IMR-90 (cell line): ENCODE measurements around the gene BRDT.

ENCODE experiments used
- BHLHE40 ChIP-seq: fragments of 150-350 bp; IDR thresholded peaks from 2 replicates; pipeline ENCODE4 v1.6.1; 2016; ENCODE audit warnings: mild to moderate bottlenecking, low read depth, low read length
- CEBPB ChIP-seq: IDR thresholded peaks from 2 replicates; pipeline ENCODE4 v1.6.1; 2012; ENCODE audit warnings: low read depth, low read length, improper control_type of control experiment
- FOS ChIP-seq: fragments of 150-350 bp; IDR thresholded peaks from 2 replicates; pipeline ENCODE4 v1.6.1; 2016; ENCODE audit warnings: low read depth, low read length
- MAFK ChIP-seq: IDR thresholded peaks from 2 replicates; pipeline ENCODE4 v1.6.1; 2012; ENCODE audit warnings: low read depth, low read length, improper control_type of control experiment
- MAZ ChIP-seq: IDR thresholded peaks from 2 replicates; pipeline ENCODE4 v1.6.1; 2012; ENCODE audit warnings: low read depth, mild to moderate bottlenecking, low read length, improper control_type of control experiment, moderate library complexity, borderline replicate concordance
- POLR2A ChIP-seq: IDR thresholded peaks from 2 replicates; pipeline ENCODE4 v1.6.1; 2012; ENCODE audit warnings: mild to moderate bottlenecking, low read depth, low read length
- RCOR1 ChIP-seq: IDR thresholded peaks from 2 replicates; pipeline ENCODE4 v1.6.1; 2012; ENCODE audit warnings: mild to moderate bottlenecking, low read length, improper control_type of control experiment; ENCODE audit not compliant: insufficient replicate concordance
- RFX5 ChIP-seq: IDR thresholded peaks from 2 replicates; pipeline ENCODE4 v1.8.0; 2012; ENCODE audit warnings: low read depth, mild to moderate bottlenecking, low read length, moderate library complexity
- TF ChIP-seq, protein P1 (sequence below): conservative IDR thresholded peaks from 2 replicates; pipeline ENCODE4 v1.5.1; 2012; ENCODE audit warnings: mild to moderate bottlenecking, low read depth, low read length, improper control_type of control experiment
- TF ChIP-seq, protein P2 (sequence below): fragments of 150-350 bp; IDR thresholded peaks from 2 replicates; pipeline ENCODE4 v1.6.1; 2017; ENCODE audit warnings: mild to moderate bottlenecking, antibody characterized with exemption, low read length, low read depth

GRCh38 chr1:92043621-92044020, 94.4 kb downstream of the BRDT start:
- TF ChIP-seq, protein P1, sequence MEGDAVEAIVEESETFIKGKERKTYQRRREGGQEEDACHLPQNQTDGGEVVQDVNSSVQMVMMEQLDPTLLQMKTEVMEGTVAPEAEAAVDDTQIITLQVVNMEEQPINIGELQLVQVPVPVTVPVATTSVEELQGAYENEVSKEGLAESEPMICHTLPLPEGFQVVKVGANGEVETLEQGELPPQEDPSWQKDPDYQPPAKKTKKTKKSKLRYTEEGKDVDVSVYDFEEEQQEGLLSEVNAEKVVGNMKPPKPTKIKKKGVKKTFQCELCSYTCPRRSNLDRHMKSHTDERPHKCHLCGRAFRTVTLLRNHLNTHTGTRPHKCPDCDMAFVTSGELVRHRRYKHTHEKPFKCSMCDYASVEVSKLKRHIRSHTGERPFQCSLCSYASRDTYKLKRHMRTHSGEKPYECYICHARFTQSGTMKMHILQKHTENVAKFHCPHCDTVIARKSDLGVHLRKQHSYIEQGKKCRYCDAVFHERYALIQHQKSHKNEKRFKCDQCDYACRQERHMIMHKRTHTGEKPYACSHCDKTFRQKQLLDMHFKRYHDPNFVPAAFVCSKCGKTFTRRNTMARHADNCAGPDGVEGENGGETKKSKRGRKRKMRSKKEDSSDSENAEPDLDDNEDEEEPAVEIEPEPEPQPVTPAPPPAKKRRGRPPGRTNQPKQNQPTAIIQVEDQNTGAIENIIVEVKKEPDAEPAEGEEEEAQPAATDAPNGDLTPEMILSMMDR, result no peak
- TF ChIP-seq POLR2A (no peak), MAZ (no peak), FOS (no peak), RCOR1 (no peak), CEBPB (no peak), BHLHE40 (no peak), MAFK (no peak), RFX5 (no peak)
- TF ChIP-seq, protein P2, sequence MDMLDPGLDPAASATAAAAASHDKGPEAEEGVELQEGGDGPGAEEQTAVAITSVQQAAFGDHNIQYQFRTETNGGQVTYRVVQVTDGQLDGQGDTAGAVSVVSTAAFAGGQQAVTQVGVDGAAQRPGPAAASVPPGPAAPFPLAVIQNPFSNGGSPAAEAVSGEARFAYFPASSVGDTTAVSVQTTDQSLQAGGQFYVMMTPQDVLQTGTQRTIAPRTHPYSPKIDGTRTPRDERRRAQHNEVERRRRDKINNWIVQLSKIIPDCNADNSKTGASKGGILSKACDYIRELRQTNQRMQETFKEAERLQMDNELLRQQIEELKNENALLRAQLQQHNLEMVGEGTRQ, result no peak
